NCI-H1105 treated with DMSO at 0.1 percent for 48 hours (cell line): ENCODE results near the gene TBC1D5.
"Not testable (repeated sequence)": the region's sequence is repeated elsewhere in the genome, so short reads cannot be mapped to it uniquely, and the experiment has no call there.

Source experiments
- DNase-seq: peaks from one replicate; lab custom pipeline; 2025; lab: John Stamatoyannopoulos, UW

TBC1D5 gene

DNA sequence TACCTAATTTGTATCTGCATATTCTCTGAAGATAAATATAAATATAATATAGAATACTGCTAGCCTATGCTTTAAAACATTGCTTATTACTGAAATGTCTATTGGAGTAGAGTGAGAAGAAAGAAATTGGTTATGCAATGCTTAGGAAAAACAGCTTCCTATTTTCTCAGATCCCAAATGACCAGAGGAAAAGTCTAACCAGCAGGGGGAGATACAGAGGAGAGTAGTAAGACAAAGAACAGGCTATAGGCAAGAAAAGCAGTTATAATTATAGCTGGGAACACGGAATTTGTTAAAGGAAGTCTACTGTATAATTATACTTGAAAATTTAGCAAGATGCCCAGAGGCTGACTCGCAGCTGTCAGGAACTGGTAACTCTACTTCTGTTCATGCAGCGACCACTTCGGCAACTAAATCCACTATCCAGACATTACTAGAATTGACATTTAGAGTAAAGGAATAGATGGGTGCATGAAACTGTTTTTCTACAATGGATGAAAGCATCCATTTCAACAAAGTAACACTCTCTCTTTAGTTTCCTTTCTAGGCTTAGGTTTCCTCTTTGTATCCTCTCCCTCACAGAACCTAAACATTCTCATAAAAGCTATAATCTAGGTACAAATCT is 97.2 kb downstream of the TBC1D5 start:
- DNase-seq = peak; percentile 73

DNA sequence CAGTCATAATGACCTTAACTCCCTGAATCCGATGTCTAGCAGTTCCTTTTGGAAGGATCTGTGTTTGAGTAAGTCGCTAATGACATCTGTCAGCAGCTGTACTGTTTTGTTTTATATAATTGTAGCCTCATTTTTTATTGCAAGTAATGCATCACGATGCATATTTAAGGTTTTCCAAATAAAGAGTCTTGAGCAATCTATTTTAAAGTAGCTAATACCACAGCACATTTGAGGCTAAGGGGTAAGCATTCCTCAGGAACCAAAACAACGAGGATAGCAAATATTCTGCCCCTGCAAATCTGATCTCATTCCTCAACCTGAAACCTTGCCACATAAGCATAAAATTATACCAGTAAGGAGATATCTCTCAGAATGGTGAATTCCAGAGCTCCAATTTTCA is 98.7 kb downstream of the TBC1D5 start:
- DNase-seq = no peak

DNA sequence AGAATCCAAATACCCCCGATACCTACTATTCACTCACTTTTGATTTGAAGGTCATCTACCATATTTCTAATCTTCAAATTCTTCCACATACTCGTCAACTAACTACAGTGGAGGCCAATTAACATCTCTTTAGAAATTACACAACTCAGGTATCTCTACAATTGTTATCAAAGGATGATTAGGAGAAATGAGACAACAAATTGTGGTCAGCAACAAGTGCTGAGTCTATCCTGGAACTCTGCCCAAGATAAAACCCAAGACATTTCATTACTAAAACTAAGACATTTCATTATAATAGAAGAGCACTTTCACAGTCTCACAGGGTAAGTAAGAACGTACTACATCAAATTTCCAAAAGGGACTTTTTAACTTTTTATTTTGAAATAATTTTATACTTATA is 100.0 kb downstream of the TBC1D5 start:
- DNase-seq = no peak

DNA sequence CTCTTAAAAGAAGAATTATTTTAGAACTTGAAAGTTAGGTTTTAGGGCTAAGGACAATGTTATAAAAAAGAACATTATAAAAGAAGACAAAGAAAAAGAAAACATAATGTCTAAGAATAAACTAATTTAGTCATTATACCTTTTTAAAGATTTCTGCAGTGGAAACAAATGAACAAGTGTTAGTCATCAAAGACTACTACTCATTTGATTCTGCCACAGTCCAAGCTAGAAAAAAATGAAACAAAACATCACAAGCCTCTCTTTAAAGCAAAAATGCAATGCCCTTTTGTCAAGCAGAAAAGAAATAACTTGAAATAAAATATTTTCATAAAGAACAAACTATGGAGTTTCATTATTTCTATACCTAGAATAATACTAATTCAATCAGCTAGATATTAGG is 102.0 kb downstream of the TBC1D5 start:
- DNase-seq = no peak

DNA sequence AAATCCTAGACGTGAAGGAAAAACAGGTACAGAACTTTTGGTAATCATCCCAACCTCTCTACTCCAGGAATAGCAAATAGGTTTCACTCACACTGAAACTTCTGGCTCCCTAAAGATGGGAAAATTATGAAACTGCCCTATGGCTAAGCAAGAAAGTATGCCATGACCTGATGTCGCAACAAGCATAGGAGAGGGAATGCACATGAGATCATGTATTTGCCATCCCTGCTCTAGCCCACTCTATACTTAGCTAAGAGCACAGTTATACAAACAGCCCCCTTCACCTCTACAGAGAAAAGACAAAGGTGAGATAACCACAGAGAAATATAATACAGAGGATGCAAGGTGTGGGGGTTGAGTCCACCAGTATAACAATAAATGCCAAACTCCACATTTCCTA is 102.7 kb downstream of the TBC1D5 start:
- no peak for DNase-seq

GRCh38 chr3:17639257-17639656 is 103.2 kb downstream of the TBC1D5 start:
- no peak for DNase-seq

GRCh38 chr3:17638356-17638755 is 104.1 kb downstream of the TBC1D5 start:
- DNase-seq = no peak

GRCh38 chr3:17635675-17636074 is 106.8 kb downstream of the TBC1D5 start:
- not testable (repeated sequence) for DNase-seq

DNA sequence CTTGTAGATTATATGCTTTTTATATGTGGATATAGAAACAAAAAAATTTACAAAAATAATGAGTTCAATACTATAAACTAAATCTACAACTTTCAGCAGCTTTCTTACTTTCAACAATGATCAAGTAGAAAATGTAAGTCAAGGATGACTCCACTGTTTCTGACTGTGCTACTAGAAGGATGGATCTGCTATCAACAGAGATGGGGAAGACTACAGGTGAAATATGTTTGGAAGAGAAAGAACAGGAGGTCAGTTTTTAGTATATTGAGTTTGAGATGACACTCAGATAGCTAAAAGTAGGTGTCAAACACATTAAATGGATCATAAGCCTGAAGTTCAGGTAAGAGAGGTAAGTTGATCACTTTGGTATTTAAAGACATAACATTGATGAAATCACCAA is 107.5 kb downstream of the TBC1D5 start:
- no peak for DNase-seq

DNA sequence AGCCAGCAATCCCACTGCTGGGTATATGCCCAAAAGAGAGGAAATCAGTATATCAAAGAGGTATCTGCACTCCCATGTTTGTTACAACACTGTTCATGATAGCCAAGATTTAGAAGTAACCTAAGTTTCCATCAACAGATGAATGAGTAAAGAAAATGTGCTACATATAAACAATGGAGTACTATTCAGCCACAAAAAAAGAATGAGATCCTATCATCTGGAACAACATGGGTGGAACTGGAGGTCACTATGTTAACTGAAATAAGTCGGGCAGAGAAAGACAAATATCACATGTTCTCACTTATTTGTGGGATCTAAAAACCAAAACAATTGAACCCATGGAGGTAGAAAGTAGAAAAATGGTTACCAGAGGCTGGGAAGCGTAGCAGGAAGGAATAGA is 108.2 kb downstream of the TBC1D5 start:
- no peak for DNase-seq

DNA sequence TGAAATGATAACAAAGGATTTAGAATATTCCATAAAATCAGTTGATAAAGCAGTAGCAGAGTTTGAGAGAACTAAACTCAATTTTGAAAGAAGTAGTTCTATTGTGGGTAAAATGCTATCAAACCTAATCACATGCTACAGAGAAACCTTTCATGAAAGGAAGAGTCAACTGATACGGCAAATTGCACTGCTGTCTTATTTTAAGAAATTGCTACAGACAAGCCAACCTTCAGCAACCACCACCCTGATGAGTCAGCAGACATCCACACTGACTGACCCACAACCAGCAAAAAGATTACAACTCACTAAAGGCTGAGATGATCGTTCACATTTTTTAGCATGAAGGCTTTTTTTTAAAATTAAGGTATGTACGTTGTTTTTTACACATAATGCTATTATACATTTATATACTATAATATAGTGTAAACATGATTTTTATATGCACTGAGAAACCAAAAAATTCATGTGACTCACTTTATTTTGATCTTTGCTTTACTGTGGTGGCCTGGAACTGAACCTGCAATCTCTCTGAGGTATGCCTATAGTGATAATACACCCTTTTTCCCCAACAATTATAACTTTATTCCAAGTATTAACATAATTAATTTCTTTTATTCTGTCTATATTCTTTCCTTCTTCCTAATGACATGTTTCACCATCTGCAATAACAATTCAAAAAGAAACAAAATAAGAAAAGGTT is 109.9 kb downstream of the TBC1D5 start:
- no peak for DNase-seq

GRCh38 chr3:17631609-17632008 is 110.8 kb downstream of the TBC1D5 start:
- no peak for DNase-seq

DNA sequence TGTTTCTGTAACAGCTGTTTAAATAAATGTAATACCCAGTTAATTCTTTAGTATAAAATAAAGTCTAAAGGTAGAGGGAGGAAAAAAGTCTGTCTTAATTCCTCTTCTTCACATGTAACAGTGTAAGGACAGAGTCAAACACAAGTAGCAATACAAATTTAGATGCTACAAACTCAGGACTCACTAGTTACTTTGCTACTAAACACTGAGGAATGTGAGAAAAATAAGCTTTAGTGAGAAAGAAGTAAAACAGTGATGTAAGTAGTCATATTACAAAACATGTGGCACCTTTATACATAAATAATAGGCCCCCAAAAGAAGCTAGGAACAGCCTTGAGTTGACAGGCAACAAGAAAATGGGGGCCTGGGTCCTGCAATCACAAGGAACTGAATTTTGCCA is 113.0 kb downstream of the TBC1D5 start:
- no peak for DNase-seq

- DNase-seq = no peak
Measured at GRCh38 chr3:17626395-17626794, 116.0 kb downstream of the TBC1D5 start.

GRCh38 chr3:17625133-17625532 is 117.3 kb downstream of the TBC1D5 start:
- DNase-seq = no peak

GRCh38 chr3:17623464-17623863 is 119.0 kb downstream of the TBC1D5 start:
- no peak for DNase-seq

DNA sequence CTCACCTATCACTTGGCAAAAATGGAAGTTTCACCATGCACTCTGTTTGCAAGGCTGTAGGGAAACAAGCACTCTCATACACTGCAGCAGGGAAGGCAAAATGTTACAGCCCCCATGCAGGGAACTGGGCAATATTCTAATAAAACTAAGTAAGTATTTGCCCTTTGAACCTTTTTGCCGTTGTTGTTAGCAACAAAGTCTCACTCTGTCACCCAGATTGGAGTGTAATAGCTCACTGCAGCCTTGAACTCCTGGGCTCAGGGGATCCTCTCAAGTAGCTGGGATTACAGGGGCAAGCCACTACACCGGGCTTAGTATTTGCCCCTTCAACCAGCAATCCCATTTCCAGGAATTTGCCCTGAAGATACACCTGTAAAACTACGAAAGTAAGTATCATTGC is 122.5 kb downstream of the TBC1D5 start:
- no peak for DNase-seq

DNA sequence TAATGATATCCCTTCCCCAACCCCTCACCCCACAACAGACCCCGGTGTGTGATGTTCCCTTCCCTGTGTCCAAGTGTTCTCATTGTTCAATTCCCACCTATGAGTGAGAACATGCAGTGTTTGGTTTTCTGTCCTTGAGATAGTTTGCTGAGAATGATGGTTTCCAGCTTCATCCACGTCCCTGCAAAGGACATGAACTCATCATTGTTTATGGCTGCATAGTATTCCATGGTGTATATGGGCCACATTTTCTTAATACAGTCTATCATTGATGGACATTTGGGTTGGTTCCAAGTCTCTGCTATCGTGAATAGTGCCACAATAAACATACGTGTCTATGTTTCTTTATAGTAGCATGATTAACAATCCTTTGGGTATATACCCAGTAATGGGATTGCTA is 129.4 kb downstream of the TBC1D5 start:
- not testable (repeated sequence) for DNase-seq

- DNase-seq = no peak
Measured at GRCh38 chr3:17607905-17608304, 134.5 kb downstream of the TBC1D5 start.

GRCh38 chr3:17605934-17606333 is 136.5 kb downstream of the TBC1D5 start:
- DNase-seq = no peak

DNA sequence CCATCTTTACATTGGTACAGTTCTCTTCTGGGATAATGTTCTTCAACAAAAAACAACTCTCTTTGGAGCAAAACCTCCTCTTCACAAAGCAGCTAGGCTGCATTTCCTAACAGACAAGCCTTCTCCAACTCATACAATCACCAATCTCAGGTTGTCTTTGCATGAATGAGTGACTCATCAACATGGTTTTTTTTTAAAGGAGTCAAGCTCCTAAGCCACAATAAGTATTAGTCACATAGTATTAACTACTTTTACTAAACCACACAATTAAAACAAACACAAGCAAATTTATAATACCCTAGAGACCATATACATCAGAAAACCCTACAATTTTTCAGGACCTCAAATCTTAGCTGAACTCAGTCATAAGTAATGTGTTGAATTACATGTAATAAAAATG is 137.4 kb downstream of the TBC1D5 start:
- DNase-seq = no peak

GRCh38 chr3:17602126-17602525 is 140.3 kb downstream of the TBC1D5 start:
- no peak for DNase-seq

GRCh38 chr3:17592956-17593355 is 149.5 kb downstream of the TBC1D5 start:
- no peak for DNase-seq

GRCh38 chr3:17590465-17590864 is 152.0 kb downstream of the TBC1D5 start:
- no peak for DNase-seq
